GM18508 (cell line): ENCODE results near the gene CD99L2.
"Not testable (repeated sequence)": the region's sequence is repeated elsewhere in the genome, so short reads cannot be mapped to it uniquely, and the experiment has no call there.

ENCODE experiments used
- ATAC-seq: cut with Tn5 transposase; IDR thresholded peaks from one replicate; pipeline ENCODE4 v1.9.1; 2021; ENCODE audit warnings: moderate number of reproducible peaks; ENCODE audit not compliant: insufficient read depth, unreplicated experiment

The CD99L2 gene

DNA sequence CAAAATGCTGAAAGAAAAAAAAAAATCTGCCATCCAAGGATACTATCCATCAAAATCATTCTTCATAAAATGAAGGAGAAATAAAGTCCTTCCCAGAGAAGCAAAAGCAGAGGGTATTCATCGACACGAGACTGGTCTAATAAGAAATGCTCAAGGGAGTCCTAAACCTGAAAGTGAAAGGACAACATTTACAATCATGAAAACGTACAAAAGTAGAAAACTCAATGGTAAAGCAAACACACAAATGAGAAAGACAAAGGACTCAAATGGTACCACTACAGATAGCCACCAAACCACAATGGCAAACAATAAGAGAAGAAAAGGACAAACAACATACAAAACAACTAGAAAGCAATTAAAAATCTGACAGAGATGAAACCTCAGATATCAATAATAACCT is 41.0 kb downstream of the CD99L2 start:
- ATAC-seq, result no peak

DNA sequence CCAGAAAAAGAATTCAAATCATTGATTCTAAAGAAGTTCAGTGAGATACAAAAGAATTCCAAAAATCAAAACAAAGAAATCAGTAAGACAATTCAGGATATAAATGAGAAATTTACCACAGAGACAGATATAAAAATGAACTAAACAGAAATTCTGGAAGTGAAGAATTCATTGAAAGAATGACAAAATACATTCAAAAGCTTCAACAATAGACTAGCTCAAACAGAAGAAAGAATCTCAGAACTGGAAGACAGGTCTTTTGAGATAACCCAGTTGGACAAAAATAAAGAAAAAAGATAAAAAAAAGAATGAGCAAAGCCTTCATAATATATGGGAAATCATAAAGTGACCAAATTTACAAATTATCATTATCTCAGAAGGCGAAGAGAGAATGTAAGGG is 41.7 kb downstream of the CD99L2 start:
- no peak for ATAC-seq

DNA sequence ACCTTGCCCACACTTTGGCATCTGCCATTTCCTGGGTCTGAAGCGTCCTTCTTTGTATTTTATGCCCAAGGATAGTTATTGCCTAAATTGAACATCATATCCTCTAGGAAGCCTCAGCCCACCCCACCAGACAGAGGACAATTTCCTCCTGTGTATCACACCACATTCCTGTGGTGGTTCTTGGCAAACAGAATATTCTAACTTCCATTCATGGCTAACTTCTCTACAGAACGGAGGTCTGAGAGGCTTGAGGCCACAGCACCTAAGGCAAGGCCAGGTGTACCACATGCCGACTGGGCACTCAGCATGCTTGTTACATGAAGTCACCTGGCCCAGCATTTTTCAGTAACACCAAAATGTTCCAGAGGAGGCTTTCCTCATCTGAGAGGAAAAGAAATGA is 42.4 kb downstream of the CD99L2 start:
- no peak for ATAC-seq

DNA sequence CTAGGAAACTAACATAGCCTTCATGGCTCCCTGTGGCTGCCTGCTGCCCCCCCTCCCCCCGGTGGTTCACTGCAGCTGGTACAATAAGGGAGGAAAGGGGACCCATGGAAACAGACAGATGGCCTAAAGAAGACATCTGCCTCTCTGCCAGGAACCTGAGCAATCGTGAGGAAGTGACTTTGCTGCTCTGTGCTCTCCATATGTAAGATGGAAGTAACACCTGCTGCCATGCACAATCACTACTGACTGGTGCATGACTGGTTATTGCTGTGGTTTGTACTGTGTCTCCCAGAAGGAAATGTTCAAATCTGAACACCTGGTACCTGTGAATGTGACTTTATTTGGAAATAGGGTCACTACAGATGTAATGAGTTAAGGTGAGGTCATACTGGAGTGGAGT is 43.6 kb downstream of the CD99L2 start:
- ATAC-seq, result no peak

DNA sequence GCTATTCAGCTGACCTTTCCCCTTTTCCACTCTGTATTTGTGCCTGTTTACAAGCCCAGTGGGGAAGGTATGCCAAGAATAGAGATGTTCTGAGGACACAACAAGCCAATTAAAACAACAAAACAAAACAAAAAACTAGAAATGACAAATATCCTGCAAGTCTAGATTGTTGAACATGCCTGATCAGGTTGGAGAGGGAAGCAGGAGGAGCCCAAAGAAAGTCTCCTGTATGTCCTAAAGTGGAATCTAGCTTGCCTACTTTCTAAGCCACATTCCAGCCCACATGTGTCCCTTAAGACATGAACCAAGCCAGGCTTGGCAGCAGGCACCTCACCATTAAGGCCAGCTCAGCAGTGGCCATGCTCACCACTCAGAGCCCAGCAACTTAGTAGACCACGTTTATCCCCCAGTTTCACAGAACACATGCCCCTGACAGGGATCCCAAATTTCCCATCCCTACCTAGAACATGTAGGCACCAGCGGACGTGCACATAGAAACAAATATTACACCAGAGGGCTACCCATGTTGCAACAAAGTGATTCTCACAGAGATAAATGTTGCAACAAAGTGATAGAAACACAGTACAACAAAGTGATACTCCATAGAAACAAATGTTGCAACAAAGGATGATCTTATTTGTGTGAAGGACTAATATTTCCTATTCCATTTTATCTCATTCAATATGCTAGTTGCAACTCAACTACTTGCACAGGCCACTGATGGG is 48.3 kb downstream of the CD99L2 start:
- ATAC-seq, result no peak

DNA sequence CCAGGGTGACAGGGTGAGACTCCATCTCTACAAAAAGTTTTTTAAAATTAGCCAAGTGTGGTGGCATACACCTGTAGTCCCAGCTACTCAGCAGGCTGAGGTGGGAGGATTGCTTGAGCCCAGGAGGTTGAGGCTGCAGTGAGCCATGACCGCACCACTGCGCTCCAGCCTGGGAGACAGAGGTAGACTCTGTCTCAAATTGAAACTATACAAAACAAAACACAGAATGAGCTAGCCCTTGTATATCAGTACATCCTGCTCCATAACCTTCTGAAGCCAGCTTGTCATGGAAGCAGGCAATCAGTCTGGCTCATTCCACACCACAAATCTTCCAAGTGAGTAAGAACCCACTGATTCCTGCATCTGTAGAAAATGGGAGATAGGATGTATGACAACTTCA is 49.0 kb downstream of the CD99L2 start:
- ATAC-seq, result no peak

DNA sequence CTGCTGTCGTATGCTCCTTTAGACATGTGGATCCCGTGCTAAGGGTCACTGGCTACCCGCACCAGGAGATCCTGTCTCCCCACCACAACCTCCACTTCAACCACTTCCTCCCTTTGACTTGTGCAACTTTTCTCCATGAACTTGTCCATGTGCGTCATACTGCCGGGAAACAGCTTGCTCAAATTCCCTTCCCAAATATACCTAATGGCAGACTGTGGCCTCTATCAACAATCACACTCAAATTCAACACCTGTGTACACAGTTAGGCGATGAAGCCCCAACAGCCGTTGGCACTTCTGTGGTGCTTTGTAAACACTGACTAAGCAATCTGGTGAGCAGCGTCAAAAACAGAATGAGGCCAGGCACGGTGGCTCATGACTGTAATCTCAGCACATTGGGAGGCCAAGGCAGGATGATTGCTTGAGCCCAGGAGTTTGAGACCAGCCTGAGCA is 49.5 kb downstream of the CD99L2 start:
- ATAC-seq, result no peak

DNA sequence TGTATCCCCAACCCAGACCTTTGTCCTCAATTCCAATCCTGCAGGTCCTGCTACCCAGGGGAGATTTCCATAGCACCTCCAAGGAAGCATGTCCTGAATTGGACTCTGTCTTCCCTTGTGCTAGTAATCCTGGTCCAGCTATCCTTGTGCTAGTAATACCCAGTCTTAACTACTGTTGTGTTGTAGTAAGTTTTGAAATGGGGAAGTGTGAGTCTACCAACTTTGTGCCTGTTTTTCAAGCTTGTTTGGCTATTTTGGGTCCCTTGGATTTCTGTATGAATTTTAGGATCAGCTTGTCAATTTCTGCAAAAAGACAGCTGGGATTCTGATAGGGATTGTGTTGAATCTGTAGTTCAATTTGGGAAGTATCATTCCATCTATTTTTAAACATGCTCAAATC is 51.4 kb downstream of the CD99L2 start:
- no peak for ATAC-seq

DNA sequence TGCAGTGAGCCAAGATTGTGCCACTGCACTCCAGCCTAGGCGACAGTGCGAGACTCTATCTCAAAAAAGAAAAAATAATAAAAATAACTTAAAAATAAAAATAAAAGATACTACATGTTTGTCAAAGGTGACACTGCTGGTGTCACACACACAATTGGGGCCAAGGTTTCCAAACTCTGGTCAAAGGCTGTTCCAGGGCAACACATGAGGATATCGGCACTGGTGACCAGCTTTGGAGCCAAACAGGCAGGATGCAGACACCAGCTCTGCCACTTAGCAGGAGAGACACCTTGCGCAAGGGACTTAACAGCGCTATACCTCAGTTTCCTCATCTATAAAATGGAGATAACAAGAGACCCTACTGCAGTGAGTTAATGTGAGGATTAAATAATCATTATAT is 52.3 kb downstream of the CD99L2 start:
- ATAC-seq, result no peak

DNA sequence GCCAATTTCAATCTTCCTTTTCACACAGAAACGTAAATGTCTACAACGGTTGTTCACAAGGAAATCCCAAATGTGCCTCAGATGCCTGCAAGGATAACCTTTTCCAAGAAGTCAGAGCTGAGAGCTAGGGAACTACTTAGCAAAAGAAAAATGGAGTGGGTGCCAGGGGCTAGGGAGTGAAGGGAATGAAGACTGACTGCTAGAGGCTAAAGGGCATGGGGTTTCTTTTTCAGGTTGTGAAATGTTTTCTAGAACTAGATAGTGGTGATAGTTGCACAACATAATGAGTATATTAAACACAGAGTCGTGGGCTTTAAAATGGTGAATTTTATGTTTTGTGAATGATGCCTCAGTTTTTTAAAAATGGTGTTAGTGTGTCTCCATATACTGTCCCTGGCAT is 53.4 kb downstream of the CD99L2 start:
- ATAC-seq, result no peak

DNA sequence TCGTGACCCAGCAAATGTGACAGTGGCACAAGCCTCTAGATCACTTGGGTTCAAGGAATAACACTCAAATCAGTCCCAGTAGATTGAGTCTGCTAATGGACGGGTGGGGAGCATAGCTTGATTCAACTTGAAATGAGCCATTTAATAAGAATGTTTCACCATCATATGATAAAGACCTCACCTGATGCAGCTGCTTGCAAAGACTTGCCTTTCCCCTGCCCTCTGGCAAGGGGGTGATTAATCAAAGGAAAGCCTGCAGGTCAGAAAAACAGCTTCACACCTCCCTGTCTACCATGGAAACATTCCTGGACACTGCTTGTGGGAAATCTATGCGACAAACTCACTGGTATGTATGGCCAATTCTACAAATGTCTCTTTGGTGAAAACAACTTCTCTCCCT is 54.5 kb downstream of the CD99L2 start:
- ATAC-seq, result no peak

DNA sequence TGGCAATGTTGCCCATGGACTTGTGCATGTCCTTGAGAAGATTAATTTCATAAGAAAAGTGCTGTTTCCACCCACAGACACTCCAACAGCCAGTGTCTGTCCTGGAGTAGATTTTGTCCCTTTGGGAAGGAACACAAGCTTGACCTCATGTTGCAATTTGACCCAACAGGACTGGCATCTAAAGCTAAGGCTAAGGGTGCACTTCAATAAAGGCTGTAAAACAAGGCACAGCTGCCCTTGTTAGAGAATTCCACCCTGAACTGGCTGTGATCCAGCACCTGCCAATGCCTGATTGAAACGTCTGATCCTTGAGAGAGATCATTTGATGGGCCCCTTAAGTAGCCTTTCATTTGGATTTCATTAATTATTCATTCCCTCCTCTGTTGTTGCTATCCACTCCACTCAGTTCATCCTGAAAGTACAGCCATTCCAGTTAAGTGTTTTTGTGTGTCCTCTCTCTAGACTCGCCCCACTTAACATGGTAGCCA is 56.2 kb downstream of the CD99L2 start:
- no peak for ATAC-seq

DNA sequence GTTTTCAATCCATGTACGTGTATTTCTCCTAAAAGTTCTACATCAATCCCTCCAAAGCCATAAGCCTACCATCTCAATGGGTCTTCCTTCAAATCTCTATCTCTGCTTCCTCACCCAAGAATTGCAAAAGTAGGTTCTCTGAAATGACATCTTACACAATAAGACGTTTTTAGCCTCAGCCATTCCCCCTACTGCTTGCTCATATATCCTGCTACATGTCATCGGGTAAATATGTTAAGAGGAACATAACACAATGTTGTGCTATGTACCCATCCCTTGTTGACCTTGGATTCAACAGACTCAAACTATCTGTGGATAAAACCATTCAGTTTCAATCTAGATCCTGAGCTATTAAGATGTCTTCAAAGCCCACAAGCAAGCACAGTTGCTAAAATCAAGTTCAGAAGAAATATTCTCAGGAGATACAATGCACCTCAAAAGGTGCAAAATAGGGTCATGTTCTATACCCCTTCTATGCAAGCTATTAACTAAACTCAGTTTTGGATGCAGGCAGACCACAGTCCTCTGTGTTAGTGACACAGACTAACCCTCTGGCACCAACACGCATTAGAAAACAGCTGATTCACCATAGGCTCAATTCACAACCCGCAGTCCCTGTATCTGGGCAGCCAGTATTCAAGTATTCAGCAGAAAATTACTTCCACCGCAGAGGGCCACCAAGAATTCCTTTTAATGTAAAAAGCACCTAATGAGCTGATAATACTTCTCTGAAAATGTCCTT is 56.8 kb downstream of the CD99L2 start:
- ATAC-seq, result no peak

DNA sequence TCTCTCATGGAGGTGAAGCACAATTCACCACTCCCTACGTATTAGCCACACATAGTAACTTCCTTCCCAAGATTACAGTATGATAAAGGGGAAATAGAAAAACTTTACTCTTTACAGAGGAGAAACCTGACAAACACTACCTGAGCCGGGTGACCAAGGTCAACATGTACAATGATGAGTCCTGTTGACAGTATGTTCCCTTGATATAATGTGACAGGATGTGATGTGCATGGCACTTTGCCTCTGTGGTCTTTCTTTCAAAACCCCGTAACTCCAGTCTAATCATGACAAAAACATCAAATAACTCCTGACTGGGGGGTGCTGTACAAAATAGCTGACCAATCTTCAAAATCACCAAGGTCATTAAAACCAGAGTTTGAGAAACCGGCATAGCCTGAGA is 60.6 kb downstream of the CD99L2 start:
- ATAC-seq, result no peak

DNA sequence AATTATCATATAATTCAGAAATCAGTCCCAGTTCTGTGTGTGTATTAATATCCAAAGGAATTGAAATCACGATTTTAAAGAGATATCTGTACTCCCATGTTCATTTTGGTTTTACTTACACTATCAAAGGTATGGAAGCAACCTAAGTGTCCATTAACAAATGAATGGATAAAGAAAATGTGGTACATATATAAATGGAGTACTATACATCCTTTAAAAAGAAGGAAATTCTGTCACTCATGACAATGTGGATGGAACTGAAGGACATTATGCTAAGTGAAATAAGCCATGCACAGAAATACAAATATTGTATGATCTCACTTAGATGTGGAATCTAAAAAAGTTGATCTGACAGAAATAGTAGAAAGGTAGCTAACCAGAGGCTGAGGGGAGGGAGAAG is 63.8 kb downstream of the CD99L2 start:
- no peak for ATAC-seq

DNA sequence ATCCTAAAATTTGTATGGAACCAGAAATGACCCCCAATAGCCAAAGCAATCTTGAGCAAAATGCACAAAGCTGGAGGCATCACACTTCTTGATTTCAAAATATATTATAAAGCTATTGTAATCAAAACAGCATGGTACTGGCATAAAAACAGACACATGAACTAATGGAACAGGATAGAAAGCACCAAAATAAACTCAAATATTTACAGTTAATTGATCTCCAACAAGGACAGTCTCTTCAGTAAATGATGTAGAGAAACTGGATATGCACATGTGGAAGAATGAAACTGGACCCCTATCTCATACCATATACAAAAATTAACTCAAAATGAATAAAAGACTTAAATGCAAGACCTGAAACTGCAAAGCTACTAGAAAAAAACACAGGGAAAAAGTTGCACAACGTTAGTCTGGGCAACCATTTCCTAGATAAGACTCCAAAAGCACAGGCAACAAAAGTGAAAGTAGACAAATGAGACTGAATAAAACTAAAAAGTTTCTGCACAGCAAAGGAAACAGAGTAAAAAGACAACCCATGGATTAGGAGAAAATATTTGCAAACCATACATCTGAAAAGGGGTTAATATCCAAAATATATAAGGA is 64.9 kb downstream of the CD99L2 start:
- no peak for ATAC-seq

DNA sequence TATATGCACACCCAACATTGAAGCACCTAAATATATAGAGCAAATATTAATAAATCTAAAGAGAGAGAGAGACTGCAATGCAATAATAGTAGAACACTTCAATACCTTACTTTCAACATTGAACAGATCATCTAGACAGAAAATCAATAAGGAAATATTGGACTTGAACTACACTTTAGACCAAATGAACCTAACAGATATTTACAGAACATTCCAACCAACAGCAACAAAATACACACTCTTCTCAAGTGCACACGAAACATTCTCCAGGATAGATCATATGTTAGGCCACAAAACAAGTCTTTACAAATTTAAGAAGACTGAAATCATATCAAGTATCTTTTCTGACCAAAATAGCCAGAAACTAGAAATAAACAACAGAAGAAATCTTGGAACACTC is 66.6 kb downstream of the CD99L2 start:
- ATAC-seq, result no peak

DNA sequence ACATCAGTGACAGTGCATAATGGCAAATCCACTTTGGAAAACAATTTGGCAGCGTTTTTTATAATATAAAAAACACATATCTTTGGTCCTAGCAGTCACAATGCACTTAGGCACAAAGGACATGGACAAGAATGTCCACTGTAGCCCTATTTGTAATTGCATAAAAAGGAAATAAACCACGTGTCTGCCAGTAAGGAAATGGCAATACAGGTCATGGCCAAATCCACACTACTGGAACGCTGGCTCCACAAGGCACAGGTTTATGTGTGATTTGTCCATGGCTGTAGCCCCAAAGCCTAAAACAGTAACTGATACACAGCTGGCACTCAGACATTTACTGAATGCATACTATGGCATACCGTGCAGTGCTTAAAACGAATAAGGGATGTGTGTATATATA is 69.7 kb downstream of the CD99L2 start:
- ATAC-seq, result no peak

DNA sequence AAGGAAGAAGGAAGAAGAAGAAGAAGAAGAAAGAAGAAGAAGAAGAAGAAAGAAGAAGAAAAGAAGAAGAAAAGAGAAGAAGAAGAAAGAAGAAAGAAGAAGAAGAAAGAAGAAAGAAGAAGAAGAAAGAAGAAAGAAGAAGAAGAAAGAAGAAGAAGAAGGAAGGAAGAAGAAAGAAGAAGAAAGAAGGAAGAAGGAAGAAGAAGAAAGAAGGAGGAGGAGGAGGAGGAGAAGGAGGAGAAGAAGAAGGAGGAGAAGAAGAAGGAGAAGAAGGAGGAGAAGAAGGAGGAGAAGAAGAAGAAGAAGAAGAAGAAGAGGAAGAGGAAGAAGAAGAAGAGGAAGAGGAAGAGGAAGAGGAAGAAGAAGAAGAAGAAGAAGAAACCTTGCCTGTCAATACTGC is 74.1 kb downstream of the CD99L2 start:
- not testable (repeated sequence) for ATAC-seq

DNA sequence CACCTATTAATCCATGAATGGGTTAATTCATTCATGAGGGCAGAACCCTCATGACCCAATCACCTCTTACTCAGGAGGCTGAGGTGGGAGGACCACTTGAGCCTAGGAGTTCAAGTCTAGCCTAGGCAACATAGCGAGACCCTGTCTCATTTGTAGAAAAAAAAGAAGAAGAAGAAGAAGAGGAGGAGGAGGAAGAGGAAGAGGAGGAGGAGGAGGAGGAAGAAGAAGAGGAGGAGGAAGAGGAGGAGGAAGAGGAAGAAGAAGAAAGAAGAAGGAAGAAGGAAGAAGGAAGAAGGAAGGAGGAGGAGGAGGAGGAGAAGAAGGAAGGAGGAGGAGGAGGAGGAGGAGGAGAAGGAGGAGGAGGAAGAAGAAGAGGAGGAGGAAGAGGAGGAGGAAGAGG is 74.6 kb downstream of the CD99L2 start:
- ATAC-seq, result not testable (repeated sequence)

DNA sequence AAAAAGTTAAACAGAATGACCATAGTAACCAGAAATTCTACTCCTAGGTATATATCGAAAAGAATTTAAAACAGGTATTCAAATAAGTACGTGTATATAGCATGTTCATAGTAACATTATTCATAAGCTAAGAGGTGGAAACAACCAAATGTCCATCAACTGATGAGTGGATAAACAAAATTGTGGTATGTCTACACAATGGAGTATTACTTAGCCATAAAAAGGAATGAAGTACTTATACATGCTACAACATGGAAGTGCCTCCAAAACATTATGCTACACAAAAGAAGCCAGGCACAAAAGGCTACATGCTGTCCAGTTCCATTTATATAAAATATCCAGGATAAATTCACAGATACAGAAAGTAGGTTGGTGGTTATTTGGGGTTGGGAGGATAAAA is 76.5 kb downstream of the CD99L2 start:
- no peak for ATAC-seq
